Measurements from ENCODE around the gene MAPK8IP1.
"Not testable (repeated sequence)": the region's sequence is repeated elsewhere in the genome, so short reads cannot be mapped to it uniquely, and the experiment has no call there.

The MAPK8IP1 gene

DNA sequence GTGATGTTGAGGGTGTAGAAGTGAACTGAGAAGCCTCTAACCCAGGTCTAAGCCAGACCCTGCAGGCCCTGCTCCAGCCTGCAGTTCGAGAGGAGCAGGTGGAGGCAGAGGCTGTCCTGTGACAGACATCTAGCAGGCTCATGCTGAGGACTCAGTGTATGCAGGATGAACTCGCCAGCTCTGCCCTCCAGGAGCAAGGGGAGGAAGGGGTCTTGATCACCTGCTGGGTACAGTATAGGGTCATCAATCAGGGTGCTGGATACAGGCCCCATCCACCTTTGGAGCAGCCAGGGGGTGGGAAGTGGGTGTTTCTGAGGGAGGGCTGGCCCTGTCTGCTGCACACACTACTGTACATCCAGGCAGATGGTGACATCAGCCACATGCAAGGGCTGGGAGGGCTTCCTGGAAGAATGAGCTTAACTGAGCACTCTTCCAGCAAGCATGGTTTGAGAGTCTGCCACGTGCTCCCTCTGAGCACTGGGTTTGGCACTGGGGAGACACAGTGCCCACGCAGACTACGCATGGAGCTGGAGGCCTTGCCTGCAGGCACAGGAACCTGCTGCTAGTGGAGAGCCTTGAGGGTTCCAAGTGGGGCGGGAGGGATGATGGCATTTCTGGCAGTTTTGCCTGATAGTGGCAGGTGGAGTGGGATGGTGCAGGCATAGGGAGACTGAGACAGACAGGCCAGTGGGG is 9.2 kb downstream of the MAPK8IP1 start:
- DNase-seq = no peak

- no peak for DNase-seq
Measured at GRCh38 chr11:45895553-45896259, 10.3 kb downstream of the MAPK8IP1 start.

- DNase-seq = peak; percentile 69
Measured at GRCh38 chr11:45896422-45896984, 11.1 kb downstream of the MAPK8IP1 start.

- DNase-seq = no peak
Measured at GRCh38 chr11:45897556-45897955, 12.1 kb downstream of the MAPK8IP1 start.

DNA sequence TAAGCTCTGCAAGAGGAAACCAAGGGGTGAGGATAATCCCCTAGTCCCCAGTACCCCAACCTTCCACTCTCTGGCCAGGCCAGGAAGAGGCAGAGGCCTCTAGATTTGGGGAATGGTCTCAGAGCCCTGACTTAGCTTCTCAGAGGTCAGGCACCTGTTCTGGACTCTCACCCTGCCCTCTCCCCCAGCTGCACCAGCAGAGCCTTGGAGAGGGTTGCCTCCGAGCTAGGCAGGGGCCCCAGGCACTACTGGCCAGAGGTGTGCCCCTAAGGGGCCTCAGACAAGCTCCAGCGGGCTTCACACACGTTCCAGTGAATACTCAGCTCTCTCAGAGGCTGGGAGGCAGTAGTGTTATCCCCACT is 13.6 kb downstream of the MAPK8IP1 start:
- DNase-seq = no peak

DNA sequence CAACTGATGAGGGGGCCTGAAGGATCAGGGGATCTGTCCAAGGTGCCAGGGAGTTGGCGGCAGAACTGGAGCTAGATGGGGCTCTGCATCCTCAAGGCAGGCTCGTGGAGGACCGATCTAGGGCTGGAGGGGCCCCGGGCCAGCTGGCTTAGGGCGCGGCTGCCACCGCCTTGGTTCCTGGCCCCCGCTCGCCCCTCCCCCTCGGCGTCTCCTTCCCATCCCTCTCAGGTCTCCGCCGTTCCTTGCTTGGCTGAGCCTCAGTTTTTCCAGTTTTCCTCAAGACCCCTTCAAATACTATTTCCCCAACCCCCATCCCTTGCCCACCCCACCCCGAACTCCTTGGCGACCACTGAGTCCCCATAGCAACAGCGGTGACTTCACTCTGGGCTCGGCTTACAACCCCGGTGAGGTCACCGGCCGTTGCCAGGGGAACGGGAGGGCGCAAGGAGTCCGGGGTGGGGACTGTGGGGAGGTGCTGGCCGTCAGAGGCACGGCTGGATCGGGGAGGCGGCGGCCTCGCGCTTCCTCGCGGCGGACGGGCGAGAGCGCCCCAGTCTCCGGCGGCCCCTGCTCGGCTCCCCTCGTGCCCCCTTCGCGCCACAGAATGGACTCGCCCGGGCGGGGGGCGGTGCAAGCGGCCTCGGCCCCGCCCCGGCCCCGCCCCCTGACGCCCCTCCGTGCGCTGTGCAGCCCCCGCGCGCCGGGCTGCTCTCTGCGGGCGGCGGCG is 14.2 kb downstream of the MAPK8IP1 start:
- DNase-seq = peak; percentile 94

GRCh38 chr11:45900175-45900800 is 14.8 kb downstream of the MAPK8IP1 start:
- DNase-seq = not testable (repeated sequence)

- DNase-seq = no peak
Measured at GRCh38 chr11:45900916-45901617, 15.6 kb downstream of the MAPK8IP1 start.

DNA sequence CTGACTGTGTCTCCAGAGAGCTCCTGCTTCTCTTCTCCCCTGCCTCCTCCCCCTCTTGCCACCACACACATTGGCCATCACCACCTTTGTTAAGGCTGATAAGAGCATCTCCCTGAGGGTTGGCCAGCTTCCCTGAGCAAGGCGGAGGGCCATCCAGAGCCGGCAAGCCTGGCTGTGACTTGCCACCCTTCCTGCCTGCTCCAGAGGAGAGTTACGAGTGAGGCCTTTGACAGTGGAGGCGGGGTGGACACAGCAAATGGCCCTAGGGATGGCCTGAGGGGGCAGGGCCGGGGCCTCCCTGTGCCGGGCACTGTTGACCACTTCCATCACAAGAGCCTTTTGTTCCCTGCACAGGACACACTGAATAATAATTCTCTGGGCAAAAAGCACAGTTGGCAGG is 16.2 kb downstream of the MAPK8IP1 start:
- no peak for DNase-seq

- DNase-seq = no peak
Measured at GRCh38 chr11:45902452-45903380, 17.3 kb downstream of the MAPK8IP1 start.

DNA sequence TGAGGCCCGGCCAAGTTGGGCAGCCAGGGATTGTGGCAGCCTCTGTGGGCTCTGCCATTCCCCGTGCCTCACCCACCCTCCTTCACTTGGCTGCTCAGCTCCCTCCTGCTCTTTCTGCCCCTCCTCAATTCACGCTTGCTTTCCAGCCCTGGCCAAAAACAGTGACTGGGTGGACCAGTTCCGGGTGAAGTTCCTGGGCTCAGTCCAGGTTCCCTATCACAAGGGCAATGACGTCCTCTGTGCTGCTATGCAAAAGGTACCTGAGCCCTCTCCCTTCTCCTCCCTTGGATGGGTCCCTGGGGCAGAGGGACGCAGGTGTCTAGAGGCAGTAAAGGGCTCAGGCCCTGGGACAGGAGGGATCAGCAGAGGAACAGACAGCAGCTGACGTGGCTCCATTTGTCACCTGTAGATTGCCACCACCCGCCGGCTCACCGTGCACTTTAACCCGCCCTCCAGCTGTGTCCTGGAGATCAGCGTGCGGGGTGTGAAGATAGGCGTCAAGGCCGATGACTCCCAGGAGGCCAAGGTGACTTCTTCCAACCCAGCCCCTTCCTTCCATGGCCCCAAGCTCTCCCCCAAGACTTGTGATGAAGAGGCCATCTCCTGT is 19.0 kb downstream of the MAPK8IP1 start:
- DNase-seq = no peak

DNA sequence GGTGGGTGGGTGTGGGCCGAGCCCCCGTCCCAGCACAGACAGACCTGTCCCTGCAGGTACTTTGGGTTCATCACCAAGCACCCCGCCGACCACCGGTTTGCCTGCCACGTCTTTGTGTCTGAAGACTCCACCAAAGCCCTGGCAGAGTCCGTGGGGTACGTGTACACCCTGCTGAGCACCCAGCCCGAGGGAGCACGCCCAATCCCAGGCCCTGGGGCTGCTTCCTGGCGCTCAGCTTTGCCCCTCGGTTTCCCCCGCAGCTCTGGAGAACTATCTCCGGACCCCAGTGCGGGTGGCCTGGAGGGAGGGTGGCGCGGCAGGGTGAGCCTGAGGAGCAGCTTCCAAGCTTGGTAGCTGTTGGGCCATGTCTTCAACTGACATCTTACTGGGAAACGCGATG is 19.6 kb downstream of the MAPK8IP1 start:
- DNase-seq = no peak

GRCh38 chr11:45905576-45905975 is 20.1 kb downstream of the MAPK8IP1 start:
- DNase-seq = not testable (repeated sequence)

- DNase-seq = no peak
Measured at GRCh38 chr11:45906096-45906682, 20.7 kb downstream of the MAPK8IP1 start.

DNA sequence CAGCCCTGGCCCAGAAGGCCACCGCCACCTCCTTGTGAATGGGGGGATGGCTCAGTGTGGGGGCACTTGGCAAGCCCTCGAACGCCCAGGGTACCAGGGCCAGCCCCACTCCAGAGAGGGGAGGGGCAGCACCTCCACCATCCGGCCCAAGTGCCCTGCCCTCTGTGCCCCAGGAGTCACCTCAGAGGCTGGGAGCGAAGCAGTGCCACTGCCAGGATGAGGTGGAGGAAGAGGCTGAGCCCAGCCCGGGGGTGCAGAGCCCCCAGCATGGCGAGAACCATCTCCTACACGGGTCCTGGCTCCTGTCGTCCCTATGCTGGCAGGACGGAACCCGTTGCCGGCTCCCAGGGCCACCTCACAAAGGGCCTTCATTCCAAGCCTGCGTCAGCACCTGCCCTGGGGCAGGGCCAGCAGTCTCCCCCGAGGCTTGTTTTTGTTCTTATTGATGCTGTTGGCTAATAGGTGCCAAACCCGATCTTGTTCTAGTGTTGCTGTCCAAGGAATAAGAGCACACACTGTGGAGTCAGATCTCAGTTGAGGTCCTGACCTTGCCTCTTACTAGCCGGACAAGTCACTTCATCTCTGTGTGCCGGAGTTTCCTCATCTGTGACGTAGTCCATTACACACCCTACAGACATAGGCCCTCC is 21.6 kb downstream of the MAPK8IP1 start, which contains the start of gene FREY1:
Gene FREY1, minus strand, starts transcription at position 307 of the 647 bp plus-strand sequence. Its CDS starts 26 bp downstream, at position 281.
- DNase-seq = no peak

GRCh38 chr11:45907911-45908370 is 22.5 kb downstream of the MAPK8IP1 start:
- no peak for DNase-seq

- DNase-seq = no peak
Measured at GRCh38 chr11:45909594-45910475, 24.4 kb downstream of the MAPK8IP1 start.

DNA sequence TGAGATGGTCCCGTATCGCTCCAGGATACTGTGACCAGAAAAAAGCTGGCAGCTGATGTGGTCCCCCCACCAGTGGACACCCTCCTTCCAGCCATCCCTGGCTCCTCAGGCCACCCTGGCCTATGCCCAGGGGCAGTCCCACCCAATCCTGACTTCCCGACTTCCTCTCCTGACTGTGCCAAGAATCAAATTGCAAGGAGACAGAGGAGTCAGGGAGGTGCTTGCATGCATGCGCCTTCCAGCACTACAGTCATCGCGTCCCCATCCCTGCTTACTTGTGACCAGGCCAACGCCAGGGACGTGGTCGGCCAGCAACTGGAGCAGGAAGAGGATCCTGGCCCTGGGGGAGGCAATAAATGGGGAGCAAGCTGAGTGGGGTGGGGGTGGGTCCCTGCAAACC is 25.2 kb downstream of the MAPK8IP1 start:
- no peak for DNase-seq

GRCh38 chr11:45913514-45913913 is 28.1 kb downstream of the MAPK8IP1 start:
- DNase-seq = no peak

Data from right forelimb (tissue), 1 donor.